Measurements from ENCODE around the gene MICU2.
"Not testable (repeated sequence)": the region's sequence is repeated elsewhere in the genome, so short reads cannot be mapped to it uniquely, and the experiment has no call there.

DNA sequence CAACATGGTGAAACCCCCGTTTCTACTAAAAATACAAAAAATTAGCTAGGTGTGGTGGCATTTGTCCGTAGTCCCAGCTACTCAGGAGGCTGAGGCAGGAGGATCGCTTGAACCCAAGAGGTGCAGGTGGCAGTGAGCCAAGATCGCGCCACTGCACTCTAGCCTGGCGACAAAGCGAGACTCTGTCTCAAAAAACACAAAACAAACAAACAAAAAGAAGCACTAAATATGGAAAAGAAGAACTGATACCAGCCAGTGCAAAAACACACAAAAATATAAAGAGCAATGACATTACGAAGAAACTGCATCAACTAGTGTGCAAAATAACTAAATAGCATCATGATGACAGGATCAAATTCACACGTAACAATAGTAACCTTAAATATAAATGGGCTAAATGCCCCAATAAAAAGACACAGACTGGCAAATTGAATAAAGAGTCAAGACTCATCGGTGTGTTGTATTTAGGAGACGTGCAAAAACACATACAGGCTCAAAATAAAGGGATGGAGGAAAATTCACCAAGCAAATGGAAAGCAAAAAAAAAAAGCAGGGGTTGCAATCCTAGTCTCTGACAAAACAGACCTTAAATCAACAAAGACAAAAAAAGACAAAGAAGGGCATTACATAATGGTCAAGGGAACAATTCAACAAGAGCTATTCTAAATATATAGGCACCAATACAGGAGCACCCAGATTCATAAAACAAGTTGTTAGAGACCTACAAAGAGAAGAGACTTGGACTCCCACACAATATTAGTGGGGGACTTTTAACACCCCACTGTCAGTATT, 13.1 kb downstream of the MICU2 start:
- TF ChIP-seq CTCF, POLR2A (IDR thresholded peaks at IDR 0.05): not testable (repeated sequence)
